Measurements from ENCODE around the gene MAFG.

DNA sequence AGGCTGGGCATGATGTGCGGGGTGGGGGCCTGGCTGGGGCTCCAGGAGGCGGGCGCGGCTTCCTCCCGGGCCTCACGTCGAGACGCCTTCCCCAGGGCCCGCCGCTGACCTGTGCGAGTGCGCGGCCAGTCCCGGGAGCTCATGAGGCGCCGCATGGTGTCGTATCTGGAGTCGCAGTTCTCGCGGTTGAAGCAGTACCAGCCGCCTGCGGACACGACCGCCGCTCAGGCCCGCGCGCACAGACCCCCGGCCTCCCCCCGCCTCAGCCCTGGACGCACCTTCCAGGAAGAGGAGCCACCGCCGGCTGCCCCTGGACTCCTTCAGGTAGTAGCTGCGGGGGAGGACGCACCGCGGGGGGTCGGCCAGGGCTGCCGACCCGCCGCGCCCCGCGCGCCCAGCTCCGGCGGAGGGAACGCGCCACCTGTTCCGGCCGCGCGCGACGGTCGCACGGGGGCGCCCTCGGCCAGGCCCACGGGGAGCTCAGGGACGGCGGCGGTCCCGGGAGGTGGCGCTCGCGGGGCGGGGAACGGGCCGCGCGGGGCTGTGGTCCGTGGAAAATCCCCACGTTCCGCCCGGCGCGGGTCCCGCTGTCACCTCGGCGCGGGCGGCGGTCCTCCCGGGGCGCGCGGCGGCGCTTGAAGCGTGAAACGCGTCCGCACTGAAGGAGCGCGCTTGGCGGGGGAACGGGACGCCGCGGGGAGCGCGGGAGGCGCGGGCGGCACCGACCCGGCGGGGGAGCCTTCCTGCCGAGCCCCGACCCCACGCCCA lies 32.0 kb upstream of the MAFG start:
- TF ChIP-seq, protein P1, sequence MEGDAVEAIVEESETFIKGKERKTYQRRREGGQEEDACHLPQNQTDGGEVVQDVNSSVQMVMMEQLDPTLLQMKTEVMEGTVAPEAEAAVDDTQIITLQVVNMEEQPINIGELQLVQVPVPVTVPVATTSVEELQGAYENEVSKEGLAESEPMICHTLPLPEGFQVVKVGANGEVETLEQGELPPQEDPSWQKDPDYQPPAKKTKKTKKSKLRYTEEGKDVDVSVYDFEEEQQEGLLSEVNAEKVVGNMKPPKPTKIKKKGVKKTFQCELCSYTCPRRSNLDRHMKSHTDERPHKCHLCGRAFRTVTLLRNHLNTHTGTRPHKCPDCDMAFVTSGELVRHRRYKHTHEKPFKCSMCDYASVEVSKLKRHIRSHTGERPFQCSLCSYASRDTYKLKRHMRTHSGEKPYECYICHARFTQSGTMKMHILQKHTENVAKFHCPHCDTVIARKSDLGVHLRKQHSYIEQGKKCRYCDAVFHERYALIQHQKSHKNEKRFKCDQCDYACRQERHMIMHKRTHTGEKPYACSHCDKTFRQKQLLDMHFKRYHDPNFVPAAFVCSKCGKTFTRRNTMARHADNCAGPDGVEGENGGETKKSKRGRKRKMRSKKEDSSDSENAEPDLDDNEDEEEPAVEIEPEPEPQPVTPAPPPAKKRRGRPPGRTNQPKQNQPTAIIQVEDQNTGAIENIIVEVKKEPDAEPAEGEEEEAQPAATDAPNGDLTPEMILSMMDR (IDR thresholded peaks at IDR 0.05): peak; percentile 79 to 100 (median 99)
- TF ChIP-seq POLR2A (IDR thresholded peaks at IDR 0.05): no peak

Measured in upper lobe of left lung (tissue), 4 donors.